Osteocyte (in vitro differentiated cells): ENCODE results near the gene JTB. TPM values are rescaled to one million over a fixed set of nuclear protein-coding genes. Genes with fewer than 3 reads are reported as not detected.

Source experiments
- DNase-seq: peaks from one replicate; pipeline ENCODE4 v3.0.0; 2021; ENCODE audit warnings: mixed read lengths; ENCODE audit not compliant: unreplicated experiment; ENCODE audit errors: extremely low spot score
- H3K27ac Mint-ChIP-seq: one replicate; pipeline ENCODE4 v1.8.0; 2021; ENCODE audit warnings: mild to moderate bottlenecking, mixed read lengths; ENCODE audit not compliant: unreplicated experiment
- H3K27me3 Mint-ChIP-seq: one replicate; pipeline ENCODE4 v1.8.0; 2021; ENCODE audit warnings: mixed read lengths; ENCODE audit not compliant: unreplicated experiment
- H3K36me3 Mint-ChIP-seq: one replicate; pipeline ENCODE4 v1.8.0; 2021; ENCODE audit warnings: mixed read lengths; ENCODE audit not compliant: unreplicated experiment
- H3K4me1 Mint-ChIP-seq: one replicate; pipeline ENCODE4 v1.8.0; 2021; ENCODE audit warnings: mixed read lengths; ENCODE audit not compliant: unreplicated experiment
- H3K4me3 Mint-ChIP-seq: one replicate; pipeline ENCODE4 v1.8.0; 2021; ENCODE audit warnings: mild to moderate bottlenecking, moderate library complexity, mixed read lengths; ENCODE audit not compliant: unreplicated experiment
- H3K9me3 Mint-ChIP-seq: one replicate; pipeline ENCODE4 v1.8.0; 2021; ENCODE audit warnings: mixed read lengths; ENCODE audit not compliant: unreplicated experiment
- total RNA-seq: library from RNA; stranded (reverse); gene quantifications from 2 replicates; pipeline ENCODE4 v1.2.1, GENCODE V29; 2021
- TF ChIP-seq, protein P1 (sequence below): fragments of 200-600 bp; sonication (generic); IDR thresholded peaks from 2 replicates; pipeline ENCODE4 v1.5.0; 2021; ENCODE audit warnings: antibody characterized with exemption, mild to moderate bottlenecking, moderate library complexity

The JTB gene
- total RNA-seq, 1 donor from 2014 or later, result 143 TPM

DNA sequence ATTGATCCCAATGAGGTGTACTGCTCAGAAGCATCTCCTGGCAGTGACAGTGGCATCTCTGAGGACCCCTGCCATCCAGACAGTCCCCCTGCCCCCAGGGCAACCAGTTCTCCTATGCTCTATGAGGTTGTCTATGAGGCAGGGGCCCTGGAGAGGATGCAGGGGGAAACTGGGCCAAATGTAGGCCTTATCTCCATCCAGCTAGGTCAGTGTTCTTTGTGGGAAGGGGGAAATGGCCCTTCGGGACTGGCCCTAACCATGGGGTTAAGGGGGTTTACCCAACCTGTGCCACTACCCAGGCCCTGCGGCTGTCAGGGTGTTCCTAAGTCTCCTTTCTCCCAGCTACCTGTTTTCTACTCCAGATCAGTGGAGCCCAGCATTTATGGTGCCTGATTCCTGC, 8.5 kb downstream of the JTB start:
- peaks cover 41% of the 10 kb centered on the region for H3K4me1 Mint-ChIP-seq
- TF ChIP-seq, protein P1, sequence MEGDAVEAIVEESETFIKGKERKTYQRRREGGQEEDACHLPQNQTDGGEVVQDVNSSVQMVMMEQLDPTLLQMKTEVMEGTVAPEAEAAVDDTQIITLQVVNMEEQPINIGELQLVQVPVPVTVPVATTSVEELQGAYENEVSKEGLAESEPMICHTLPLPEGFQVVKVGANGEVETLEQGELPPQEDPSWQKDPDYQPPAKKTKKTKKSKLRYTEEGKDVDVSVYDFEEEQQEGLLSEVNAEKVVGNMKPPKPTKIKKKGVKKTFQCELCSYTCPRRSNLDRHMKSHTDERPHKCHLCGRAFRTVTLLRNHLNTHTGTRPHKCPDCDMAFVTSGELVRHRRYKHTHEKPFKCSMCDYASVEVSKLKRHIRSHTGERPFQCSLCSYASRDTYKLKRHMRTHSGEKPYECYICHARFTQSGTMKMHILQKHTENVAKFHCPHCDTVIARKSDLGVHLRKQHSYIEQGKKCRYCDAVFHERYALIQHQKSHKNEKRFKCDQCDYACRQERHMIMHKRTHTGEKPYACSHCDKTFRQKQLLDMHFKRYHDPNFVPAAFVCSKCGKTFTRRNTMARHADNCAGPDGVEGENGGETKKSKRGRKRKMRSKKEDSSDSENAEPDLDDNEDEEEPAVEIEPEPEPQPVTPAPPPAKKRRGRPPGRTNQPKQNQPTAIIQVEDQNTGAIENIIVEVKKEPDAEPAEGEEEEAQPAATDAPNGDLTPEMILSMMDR, result no peak
- peak overlapping the region; percentile 91 for H3K4me3 Mint-ChIP-seq
- DNase-seq, result no peak
- H3K9me3 Mint-ChIP-seq, result no peaks in the 10 kb centered on the region
- H3K27me3 Mint-ChIP-seq, result no peaks in the 10 kb centered on the region
- peaks cover 1% of the 10 kb centered on the region for H3K36me3 Mint-ChIP-seq
- no peak overlapping the region for H3K27ac Mint-ChIP-seq

DNA sequence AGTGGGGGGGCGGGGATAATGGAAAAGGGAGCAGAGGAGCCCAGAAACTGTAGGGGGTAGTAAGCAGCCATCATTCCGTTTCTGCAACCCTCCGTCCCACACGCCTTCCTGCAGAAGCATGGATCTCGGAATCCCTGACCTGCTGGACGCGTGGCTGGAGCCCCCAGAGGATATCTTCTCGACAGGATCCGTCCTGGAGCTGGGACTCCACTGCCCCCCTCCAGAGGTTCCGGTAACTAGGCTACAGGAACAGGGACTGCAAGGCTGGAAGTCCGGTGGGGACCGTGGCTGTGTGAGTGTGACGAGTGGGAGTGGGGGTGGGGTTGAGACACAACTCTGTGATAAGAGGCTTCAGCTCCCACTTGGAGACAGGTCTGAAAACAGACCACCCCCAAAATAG, 9.1 kb downstream of the JTB start:
- no peaks in the 10 kb centered on the region for H3K27me3 Mint-ChIP-seq
- DNase-seq, result no peak
- H3K4me1 Mint-ChIP-seq, result peaks cover 45% of the 10 kb centered on the region
- no peaks in the 10 kb centered on the region for H3K9me3 Mint-ChIP-seq
- no peaks in the 10 kb centered on the region for H3K36me3 Mint-ChIP-seq
- peak overlapping the region; percentile 91 for H3K4me3 Mint-ChIP-seq
- H3K27ac Mint-ChIP-seq, result peak overlapping the region; percentile 97
- TF ChIP-seq, protein P1, result no peak

DNA sequence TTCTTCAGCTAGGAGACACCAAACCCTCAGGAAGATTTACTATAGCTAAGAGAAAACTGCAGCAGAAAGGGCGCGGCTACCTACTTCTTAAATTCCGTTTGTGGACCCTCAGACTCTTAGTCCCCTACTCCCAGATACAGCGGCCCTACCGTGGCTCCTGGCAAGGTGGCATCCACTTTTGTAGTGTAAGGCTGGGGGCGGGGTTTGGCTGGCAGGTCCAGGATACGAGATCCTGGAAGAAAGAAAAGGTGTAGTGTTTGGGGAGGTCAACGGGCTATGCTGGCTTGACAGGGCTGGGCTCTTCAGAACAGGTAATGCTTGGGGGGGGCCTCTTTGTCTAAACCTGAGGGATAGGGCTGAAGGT, 9.5 kb downstream of the JTB start:
- Mint-ChIP-seq H3K9me3 (no peaks in the 10 kb centered on the region), H3K27ac (peak overlapping the region; percentile 97), H3K36me3 (no peaks in the 10 kb centered on the region), H3K4me1 (peaks cover 46% of the 10 kb centered on the region), H3K27me3 (no peaks in the 10 kb centered on the region), H3K4me3 (peak overlapping the region; percentile 91)
- TF ChIP-seq, protein P1, result no peak
- DNase-seq, result no peak

DNA sequence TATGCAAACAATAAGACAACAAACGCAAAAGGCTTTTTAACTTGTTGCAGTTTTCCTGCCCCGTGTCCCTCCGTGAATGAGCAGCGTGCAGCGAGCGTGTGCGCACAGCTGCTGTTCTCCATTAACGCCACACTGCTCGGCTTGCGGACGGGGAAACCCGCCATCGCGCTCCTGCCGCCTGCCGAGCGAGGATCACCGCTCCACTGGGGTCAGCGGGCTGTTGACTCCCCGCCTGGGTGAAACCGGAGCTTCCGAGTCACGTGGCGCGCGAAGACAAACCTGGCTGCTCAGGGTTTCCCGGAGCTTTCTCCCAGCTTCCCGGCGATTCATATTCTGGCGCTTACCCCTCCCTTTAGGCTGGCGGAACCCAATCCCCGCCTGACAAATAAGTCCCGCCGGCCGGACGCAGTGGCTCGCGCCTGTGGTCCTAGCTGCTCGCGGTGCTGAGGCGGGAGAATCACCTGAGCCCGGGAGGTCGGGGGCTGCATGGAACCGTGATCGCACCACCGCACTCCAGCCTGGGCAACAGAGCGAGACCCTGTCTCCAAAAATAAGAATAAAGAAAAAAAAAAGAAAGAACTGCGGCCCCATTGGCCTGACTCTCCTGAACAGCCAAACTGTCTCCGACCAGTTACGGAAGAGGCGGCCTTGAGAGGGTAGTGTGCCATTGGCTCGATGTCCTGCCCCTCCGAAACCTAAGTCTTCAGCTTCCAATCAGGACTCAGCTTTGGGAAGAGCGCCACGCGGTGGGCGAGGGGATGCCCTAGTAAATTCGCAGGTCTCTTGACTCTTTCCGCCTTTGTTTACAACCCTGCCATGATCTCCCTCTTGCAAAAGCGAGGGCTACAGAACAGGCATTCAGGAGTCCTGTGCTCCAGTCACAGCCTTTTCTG, 10.1 kb downstream of the JTB start, which contains the start of gene CREB3L4:
CREB3L4 (plus strand) TSS at position 796 of the 893 bp plus-strand sequence. CDS start 624 bp downstream, outside the sequence.
- H3K4me1 Mint-ChIP-seq, result peaks cover 51% of the 10 kb centered on the region
- H3K4me3 Mint-ChIP-seq, result peak within 1 kb of the TSS; percentile 91
- H3K9me3 Mint-ChIP-seq, result no peaks in the 10 kb centered on the region
- DNase-seq, result peak; percentile 93
- H3K27ac Mint-ChIP-seq, result peak within 1 kb of the TSS; percentile 97
- H3K27me3 Mint-ChIP-seq, result no peaks in the 10 kb centered on the region
- TF ChIP-seq, protein P1, result peak; percentile 54
- H3K36me3 Mint-ChIP-seq, result no peaks in the 10 kb centered on the region

DNA sequence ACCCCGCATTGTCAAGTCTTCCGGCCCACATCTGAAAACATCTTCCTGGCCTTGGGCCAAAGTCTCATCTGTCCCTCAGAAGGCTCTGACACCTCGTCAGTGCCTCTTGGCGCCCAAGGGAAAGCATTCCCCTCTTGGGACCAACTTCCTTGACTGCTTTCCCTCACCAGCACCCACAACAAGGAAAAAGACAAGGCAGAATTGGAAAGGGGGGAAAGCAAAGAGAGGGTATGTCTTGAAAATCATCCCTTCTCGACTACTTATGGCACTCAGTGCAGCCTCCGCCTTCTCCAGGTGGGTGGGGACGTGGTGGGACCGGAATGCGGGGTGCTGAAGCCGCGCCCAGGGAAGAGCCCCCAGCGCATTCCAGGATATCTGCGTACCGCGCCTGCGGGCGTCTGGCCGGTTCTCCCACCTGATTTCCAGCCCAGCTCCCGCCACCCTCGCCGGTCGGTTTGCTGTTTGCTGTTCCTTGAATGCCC, 13.6 kb downstream of the JTB start:
- H3K36me3 Mint-ChIP-seq, result peaks cover 7% of the 10 kb centered on the region
- H3K27me3 Mint-ChIP-seq, result no peaks in the 10 kb centered on the region
- peak overlapping the region; percentile 92 for H3K27ac Mint-ChIP-seq
- H3K4me1 Mint-ChIP-seq, result peaks cover 68% of the 10 kb centered on the region
- peak overlapping the region; percentile 85 for H3K4me3 Mint-ChIP-seq
- no peaks in the 10 kb centered on the region for H3K9me3 Mint-ChIP-seq
- DNase-seq, result no peak
- TF ChIP-seq, protein P1, result no peak
